OCI-LY1 (cell line): ENCODE results near the gene CEBPG.
A peak's percentile ranks its signal among the peaks of the same experiment; 100 is the strongest.

Source experiments
- H2AFZ ChIP-seq: fragments of 200-600 bp; sonication (generic), shearing (Covaris generic); 2 replicates; pipeline ENCODE4 v1.6.0; 2014; ENCODE audit warnings: antibody characterized with exemption, mild to moderate bottlenecking, low read length
- H3F3A ChIP-seq: fragments of 200-600 bp; sonication (generic), shearing (Covaris generic); 2 replicates; pipeline ENCODE4 v1.6.0; 2014; ENCODE audit warnings: mild to moderate bottlenecking, antibody characterized with exemption, low read length, moderate library complexity; ENCODE audit not compliant: insufficient read depth
- H3K27ac ChIP-seq: fragments of 200-600 bp; sonication (generic); 2 replicates; pipeline ENCODE4 v1.5.1; 2014; ENCODE audit warnings: low read length, mixed run types, mild to moderate bottlenecking, low read depth; ENCODE audit not compliant: poor library complexity, severe bottlenecking
- H3K27me3 ChIP-seq: fragments of 200-600 bp; sonication (generic); 2 replicates; pipeline ENCODE4 v1.6.0; 2014; ENCODE audit warnings: antibody characterized with exemption, mild to moderate bottlenecking, low read length, moderate library complexity; ENCODE audit not compliant: insufficient read depth
- H3K36me3 ChIP-seq: fragments of 200-600 bp; sonication (generic); 2 replicates; pipeline ENCODE4 v1.6.1; 2014; ENCODE audit warnings: mild to moderate bottlenecking, antibody characterized with exemption, low read length, moderate library complexity, mixed read lengths; ENCODE audit not compliant: insufficient read depth
- H3K4me1 ChIP-seq: fragments of 200-600 bp; sonication (generic); 2 replicates; pipeline ENCODE4 v1.5.1; 2014; ENCODE audit warnings: mild to moderate bottlenecking, low read length, moderate library complexity; ENCODE audit not compliant: insufficient read depth, severe bottlenecking
- H3K4me2 ChIP-seq: fragments of 200-600 bp; sonication (generic), shearing (Covaris generic); 2 replicates; pipeline ENCODE4 v1.6.1; 2014; ENCODE audit warnings: low read length
- H3K4me3 ChIP-seq: fragments of 200-600 bp; sonication (generic); 2 replicates; pipeline ENCODE4 v1.5.1; 2014; ENCODE audit warnings: low read length, low read depth, mild to moderate bottlenecking, mixed read lengths; ENCODE audit not compliant: poor library complexity, severe bottlenecking
- H3K79me2 ChIP-seq: fragments of 200-600 bp; shearing (Covaris generic); 2 replicates; pipeline ENCODE4 v1.6.1; 2016; ENCODE audit warnings: mixed run types, low read length, mixed read lengths; ENCODE audit not compliant: insufficient read depth
- H3K9ac ChIP-seq: fragments of 200-600 bp; sonication (generic), shearing (Covaris generic); 2 replicates; pipeline ENCODE4 v1.6.1; 2014; ENCODE audit warnings: mild to moderate bottlenecking, low read length, mixed read lengths
- H3K9me2 ChIP-seq: fragments of 200-600 bp; sonication (generic), shearing (Covaris generic); 2 replicates; pipeline ENCODE4 v1.6.1; 2014; ENCODE audit warnings: low read depth, mild to moderate bottlenecking, low read length, mixed read lengths
- H3K9me3 ChIP-seq: fragments of 200-600 bp; shearing (Covaris generic); 2 replicates; pipeline ENCODE4 v1.6.1; 2014; ENCODE audit warnings: low read length, mixed read lengths
- H4K20me1 ChIP-seq: fragments of 200-600 bp; sonication (generic), shearing (Covaris generic); 2 replicates; pipeline ENCODE4 v1.6.0; 2016; ENCODE audit warnings: mild to moderate bottlenecking, low read length; ENCODE audit not compliant: insufficient read depth
- CTCF ChIP-seq: fragments of 200-600 bp; sonication (generic), shearing (Covaris generic); IDR thresholded peaks from 2 replicates; pipeline ENCODE4 v1.5.1; 2017; ENCODE audit warnings: mild to moderate bottlenecking, antibody characterized with exemption, low read length, moderate library complexity, mixed read lengths
- EZH2 ChIP-seq: fragments of 200-600 bp; sonication (generic), shearing (Covaris generic); IDR thresholded peaks from 2 replicates; pipeline ENCODE4 v1.8.0; 2017; ENCODE audit warnings: borderline replicate concordance, mixed run types, mild to moderate bottlenecking, antibody characterized with exemption, low read length, moderate library complexity, mixed read lengths

Gene CEBPG

GRCh38 chr19:33373453-33374235 is at the start of gene CEBPG:
Gene CEBPG, plus strand, starts transcription at chr19:33373709. Its CDS starts 5,531 bp downstream, at chr19:33379240.
- TF ChIP-seq EZH2 (no peak), CTCF (0 out of 2 replicates have a peak, but pooled peaks have one; percentile 10)
- Histone ChIP-seq H3K4me3 (peak within 1 kb of the TSS; percentile 92), H3F3A (no peaks in the 10 kb centered on the region), H3K27ac (peak within 1 kb of the TSS; percentile 39), H3K9me3 (no peaks in the 10 kb centered on the region), H4K20me1 (no peaks in the 10 kb centered on the region; the same call in 1 of the 2 replicates), H3K4me2 (peak within 1 kb of the TSS; percentile 95), H3K36me3 (no peaks in the 10 kb centered on the region), H3K9ac (peak within 1 kb of the TSS; percentile 89), H3K9me2 (no peaks in the 10 kb centered on the region), H3K79me2 (peaks cover 42% of the 10 kb centered on the region), H3K4me1 (peaks cover 38% of the 10 kb centered on the region), H3K27me3 (no peaks in the 10 kb centered on the region), H2AFZ (no peak within 1 kb of the TSS)

- Histone ChIP-seq H3K9me3 (no peaks in the 10 kb centered on the region), H3K4me2 (no peak overlapping the region), H3K4me3 (no peak overlapping the region), H3K4me1 (no peaks in the 10 kb centered on the region), H4K20me1 (no peaks in the 10 kb centered on the region), H3K27ac (no peak overlapping the region), H3F3A (no peaks in the 10 kb centered on the region), H3K9me2 (no peaks in the 10 kb centered on the region), H3K36me3 (no peaks in the 10 kb centered on the region), H2AFZ (no peak overlapping the region), H3K9ac (no peak overlapping the region), H3K79me2 (no peaks in the 10 kb centered on the region), H3K27me3 (no peaks in the 10 kb centered on the region)
- TF ChIP-seq CTCF (no peak), EZH2 (no peak)
These were observed 48.9 kb upstream of the CEBPG start for GRCh38 chr19:33324628-33325027.

GRCh38 chr19:33325920-33326319 is 47.6 kb upstream of the CEBPG start:
- no peaks in the 10 kb centered on the region for H3F3A ChIP-seq
- H3K9me3 ChIP-seq, result no peaks in the 10 kb centered on the region
- H3K9me2 ChIP-seq, result no peaks in the 10 kb centered on the region
- TF ChIP-seq EZH2, result no peak
- TF ChIP-seq CTCF, result no peak
- H3K27ac ChIP-seq, result no peak overlapping the region
- H3K79me2 ChIP-seq, result no peaks in the 10 kb centered on the region
- no peaks in the 10 kb centered on the region for H4K20me1 ChIP-seq
- H3K27me3 ChIP-seq, result no peaks in the 10 kb centered on the region
- H3K4me2 ChIP-seq, result no peak overlapping the region
- no peak overlapping the region for H3K9ac ChIP-seq
- no peaks in the 10 kb centered on the region for H3K36me3 ChIP-seq
- no peaks in the 10 kb centered on the region for H3K4me1 ChIP-seq
- H2AFZ ChIP-seq, result no peak overlapping the region
- H3K4me3 ChIP-seq, result no peak overlapping the region
